ENCODE results near the gene PPP1R37.

Gene PPP1R37

GRCh38 chr19:45141203-45141900 is 48.4 kb downstream of the PPP1R37 start:
- no peak for TF ChIP-seq CTCF (conservative IDR thresholded peaks at IDR 0.05)
- H3K27ac ChIP-seq: no peak overlapping the region

GRCh38 chr19:45142016-45142725 is 49.2 kb downstream of the PPP1R37 start:
- TF ChIP-seq CTCF (conservative IDR thresholded peaks at IDR 0.05): no peak
- no peak overlapping the region for H3K27ac ChIP-seq

- TF ChIP-seq CTCF (conservative IDR thresholded peaks at IDR 0.05): no peak
- no peak overlapping the region for H3K27ac ChIP-seq
Measured at GRCh38 chr19:45142726-45143110, 49.7 kb downstream of the PPP1R37 start.

- no peak for TF ChIP-seq CTCF (conservative IDR thresholded peaks at IDR 0.05)
- H3K27ac ChIP-seq: no peak overlapping the region
Measured at GRCh38 chr19:45144431-45145269, 51.7 kb downstream of the PPP1R37 start.

GRCh38 chr19:45145270-45146189 is 52.6 kb downstream of the PPP1R37 start:
- no peak overlapping the region for H3K27ac ChIP-seq
- no peak for TF ChIP-seq CTCF (conservative IDR thresholded peaks at IDR 0.05)

GRCh38 chr19:45146251-45146650 is 53.3 kb downstream of the PPP1R37 start:
- no peak for TF ChIP-seq CTCF (conservative IDR thresholded peaks at IDR 0.05)
- H3K27ac ChIP-seq: no peak overlapping the region

Measured in VCaP (cell line).